GM12801 (cell line): ENCODE results near the gene RAD1.

ENCODE experiments used
- TF ChIP-seq, protein P1 (sequence below): IDR thresholded peaks from one replicate; pipeline ENCODE4 v1.5.1; 2011; ENCODE audit warnings: control low read depth; ENCODE audit not compliant: insufficient read length; ENCODE audit errors: extremely low read depth

The RAD1 gene

DNA sequence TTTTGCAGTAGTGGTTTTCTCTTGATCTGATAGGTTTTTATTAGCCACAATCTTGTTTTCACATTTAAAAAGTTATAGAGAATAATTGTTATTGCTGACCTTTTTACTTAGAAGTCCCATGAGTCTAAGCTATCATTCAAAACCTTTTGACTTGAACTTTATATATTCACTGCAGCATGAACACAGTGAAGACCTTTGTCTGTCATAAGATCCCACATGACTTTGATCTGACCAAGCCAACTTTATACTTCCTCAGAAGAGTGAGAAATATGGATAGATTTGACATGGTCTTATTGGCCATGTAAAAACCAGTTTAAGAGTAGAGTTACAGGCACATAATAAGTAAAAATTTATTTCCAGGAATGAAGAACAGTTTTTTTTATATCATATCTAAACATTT, 34.1 kb downstream of the RAD1 start:
- TF ChIP-seq, protein P1, sequence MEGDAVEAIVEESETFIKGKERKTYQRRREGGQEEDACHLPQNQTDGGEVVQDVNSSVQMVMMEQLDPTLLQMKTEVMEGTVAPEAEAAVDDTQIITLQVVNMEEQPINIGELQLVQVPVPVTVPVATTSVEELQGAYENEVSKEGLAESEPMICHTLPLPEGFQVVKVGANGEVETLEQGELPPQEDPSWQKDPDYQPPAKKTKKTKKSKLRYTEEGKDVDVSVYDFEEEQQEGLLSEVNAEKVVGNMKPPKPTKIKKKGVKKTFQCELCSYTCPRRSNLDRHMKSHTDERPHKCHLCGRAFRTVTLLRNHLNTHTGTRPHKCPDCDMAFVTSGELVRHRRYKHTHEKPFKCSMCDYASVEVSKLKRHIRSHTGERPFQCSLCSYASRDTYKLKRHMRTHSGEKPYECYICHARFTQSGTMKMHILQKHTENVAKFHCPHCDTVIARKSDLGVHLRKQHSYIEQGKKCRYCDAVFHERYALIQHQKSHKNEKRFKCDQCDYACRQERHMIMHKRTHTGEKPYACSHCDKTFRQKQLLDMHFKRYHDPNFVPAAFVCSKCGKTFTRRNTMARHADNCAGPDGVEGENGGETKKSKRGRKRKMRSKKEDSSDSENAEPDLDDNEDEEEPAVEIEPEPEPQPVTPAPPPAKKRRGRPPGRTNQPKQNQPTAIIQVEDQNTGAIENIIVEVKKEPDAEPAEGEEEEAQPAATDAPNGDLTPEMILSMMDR: no peak

- TF ChIP-seq, protein P1: no peak
These were observed 39.0 kb downstream of the RAD1 start for GRCh38 chr5:34876275-34876674.

DNA sequence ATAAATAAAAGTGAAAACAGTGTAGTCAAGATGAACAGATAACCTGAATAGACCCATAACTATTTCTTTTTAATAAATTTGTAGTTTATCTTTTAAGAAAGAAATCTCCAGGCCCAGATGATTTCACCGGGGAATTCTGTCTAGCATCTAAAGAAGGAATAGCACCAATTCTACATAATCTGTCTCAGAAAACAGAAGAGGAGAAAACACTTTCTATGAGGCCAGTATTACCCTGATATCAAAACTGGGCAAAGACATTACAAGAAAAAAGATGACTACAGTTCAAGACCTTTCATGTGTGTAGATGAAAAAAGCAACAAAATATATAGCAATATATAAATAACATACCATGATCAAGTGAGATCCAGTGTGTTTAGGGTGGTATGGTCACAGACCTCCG, 44.9 kb downstream of the RAD1 start:
- TF ChIP-seq, protein P1: no peak

DNA sequence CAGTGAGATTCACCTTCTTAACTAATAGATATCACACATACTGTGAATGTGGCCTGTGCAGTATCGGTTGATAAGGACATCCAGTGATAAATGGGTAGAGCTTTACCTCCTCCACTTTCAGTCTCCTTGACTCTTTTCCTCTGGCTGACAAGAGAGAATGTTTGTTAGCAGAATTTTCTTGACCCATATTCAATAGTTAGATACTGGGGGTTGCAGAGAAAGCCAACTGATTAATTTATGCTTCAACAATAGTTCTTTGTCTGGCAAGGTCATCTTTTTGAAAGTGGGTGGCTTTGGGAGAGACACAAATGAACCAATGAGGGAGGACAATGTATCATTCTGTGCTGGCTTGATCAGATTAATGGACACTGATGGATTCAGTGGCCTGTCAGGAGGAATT, 46.0 kb downstream of the RAD1 start:
- TF ChIP-seq, protein P1: no peak

- TF ChIP-seq, protein P1: no peak
These were observed 46.5 kb downstream of the RAD1 start for GRCh38 chr5:34868791-34869190.

DNA sequence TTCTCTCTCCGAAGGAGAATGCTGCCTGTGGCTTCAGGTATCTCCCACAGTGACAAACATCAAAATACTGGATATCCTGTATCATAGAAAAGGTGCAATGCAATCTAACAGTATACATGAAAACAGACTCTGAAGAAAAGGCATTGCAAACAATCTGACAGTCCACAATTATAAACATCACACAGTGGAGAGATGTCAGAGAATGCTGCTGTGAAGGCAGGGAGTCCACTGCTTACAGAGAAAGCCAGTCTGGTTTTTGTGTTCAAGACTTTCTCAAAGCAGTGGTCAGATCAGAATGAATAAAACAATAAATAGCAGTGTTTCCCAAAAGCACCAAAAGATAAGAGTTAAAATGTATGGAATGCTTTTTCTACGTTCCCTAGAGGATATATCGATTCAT, 47.6 kb downstream of the RAD1 start:
- TF ChIP-seq, protein P1: no peak

- TF ChIP-seq, protein P1: no peak
These were observed 48.3 kb downstream of the RAD1 start for GRCh38 chr5:34866989-34867471.

- TF ChIP-seq, protein P1: no peak
These were observed 50.2 kb downstream of the RAD1 start for GRCh38 chr5:34865091-34865490.
